ENCODE data around the gene ABCF2. TPM values are rescaled to one million over a fixed set of nuclear protein-coding genes. Genes with fewer than 3 reads are reported as not detected.

ABCF2 gene
- total RNA-seq, 2 donors from 2014 or later, result 25.6 to 38.3 TPM

DNA sequence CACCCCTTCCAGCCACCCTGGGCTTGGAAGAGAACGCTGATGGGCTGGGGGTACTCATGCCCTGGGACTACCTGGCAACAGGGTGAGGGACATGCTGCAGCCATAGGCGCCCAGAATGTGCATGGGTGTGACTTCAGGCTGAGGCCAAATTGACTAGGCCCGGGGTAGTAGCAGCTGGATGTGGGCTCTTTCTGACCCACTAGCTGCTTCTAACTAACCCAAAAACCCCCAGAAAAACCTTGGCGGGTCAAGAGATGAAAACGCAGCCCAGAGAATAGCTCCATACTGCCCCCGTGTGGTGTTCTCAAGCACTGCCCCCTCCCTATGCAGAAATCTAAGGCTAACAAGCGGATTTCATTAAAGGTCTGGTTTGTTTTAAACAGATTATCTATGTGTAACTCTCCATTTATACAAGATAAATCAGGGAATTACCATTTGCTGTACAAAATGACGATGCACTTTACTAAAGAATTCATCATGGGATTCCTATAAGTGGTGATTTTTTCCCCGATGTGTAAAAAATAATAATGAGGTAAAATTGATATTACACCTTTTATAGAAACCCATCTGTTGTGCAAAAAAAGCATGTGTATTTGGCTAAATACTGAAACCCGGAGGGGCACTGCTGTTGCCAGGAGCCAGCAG lies 17.3 kb upstream of the ABCF2 start:
- H3K27ac ChIP-seq, result no peak overlapping the region
- H3K9me3 ChIP-seq, result no peaks in the 10 kb centered on the region
- no peak overlapping the region for H3K9ac ChIP-seq (ENCODE audit: low read depth in 2 of 2, low read length in 2 of 2)
- no peak overlapping the region for H3K4me3 ChIP-seq
- H3K27me3 ChIP-seq, result peaks cover 32% of the 10 kb centered on the region
- TF ChIP-seq CTCF (IDR thresholded peaks at IDR 0.05), result peak; percentile 88
- no peaks in the 10 kb centered on the region for H3K36me3 ChIP-seq
- intact Hi-C loops (cut with DNase I), result loop anchor here (5.0 to 10.0 kb wide), 2 partner anchors 58 to 120 kb away; no protein-coding TSS in a partner anchor
- H3K4me1 ChIP-seq, result peaks cover 8% of the 10 kb centered on the region
- peak; percentile 57 for DNase-seq

GRCh38 chr7:151243408-151244195 lies 16.6 kb upstream of the ABCF2 start:
- Histone ChIP-seq H3K9me3 (no peaks in the 10 kb centered on the region), H3K4me1 (peaks cover 8% of the 10 kb centered on the region), H3K27me3 (peaks cover 32% of the 10 kb centered on the region), H3K27ac (no peak overlapping the region), H3K9ac (ENCODE audit: low read depth in 2 of 2, low read length in 2 of 2) (peak overlapping the region in 1 of 2 donors; percentile 9), H3K36me3 (no peaks in the 10 kb centered on the region), H3K4me3 (no peak overlapping the region)
- intact Hi-C loops (cut with DNase I), result loop anchor here (5.0 to 10.0 kb wide), 2 partner anchors 59 to 119 kb away; no protein-coding TSS in a partner anchor
- no peak for TF ChIP-seq CTCF (IDR thresholded peaks at IDR 0.05)
- no peak for DNase-seq

GRCh38 chr7:151243045-151243349 lies 16.0 kb upstream of the ABCF2 start:
- intact Hi-C loops (cut with DNase I), result loop anchor here (5.0 to 10.0 kb wide), 2 partner anchors 59 to 118 kb away; no protein-coding TSS in a partner anchor
- peaks cover 8% of the 10 kb centered on the region for H3K4me1 ChIP-seq
- H3K27ac ChIP-seq, result no peak overlapping the region
- H3K4me3 ChIP-seq, result no peak overlapping the region
- H3K36me3 ChIP-seq, result no peaks in the 10 kb centered on the region
- H3K9me3 ChIP-seq, result no peaks in the 10 kb centered on the region
- no peak for TF ChIP-seq CTCF (IDR thresholded peaks at IDR 0.05)
- H3K9ac ChIP-seq (ENCODE audit: low read depth in 2 of 2, low read length in 2 of 2), result peak overlapping the region in 1 of 2 donors; percentile 9
- DNase-seq, result no peak
- peaks cover 32% of the 10 kb centered on the region for H3K27me3 ChIP-seq

DNA sequence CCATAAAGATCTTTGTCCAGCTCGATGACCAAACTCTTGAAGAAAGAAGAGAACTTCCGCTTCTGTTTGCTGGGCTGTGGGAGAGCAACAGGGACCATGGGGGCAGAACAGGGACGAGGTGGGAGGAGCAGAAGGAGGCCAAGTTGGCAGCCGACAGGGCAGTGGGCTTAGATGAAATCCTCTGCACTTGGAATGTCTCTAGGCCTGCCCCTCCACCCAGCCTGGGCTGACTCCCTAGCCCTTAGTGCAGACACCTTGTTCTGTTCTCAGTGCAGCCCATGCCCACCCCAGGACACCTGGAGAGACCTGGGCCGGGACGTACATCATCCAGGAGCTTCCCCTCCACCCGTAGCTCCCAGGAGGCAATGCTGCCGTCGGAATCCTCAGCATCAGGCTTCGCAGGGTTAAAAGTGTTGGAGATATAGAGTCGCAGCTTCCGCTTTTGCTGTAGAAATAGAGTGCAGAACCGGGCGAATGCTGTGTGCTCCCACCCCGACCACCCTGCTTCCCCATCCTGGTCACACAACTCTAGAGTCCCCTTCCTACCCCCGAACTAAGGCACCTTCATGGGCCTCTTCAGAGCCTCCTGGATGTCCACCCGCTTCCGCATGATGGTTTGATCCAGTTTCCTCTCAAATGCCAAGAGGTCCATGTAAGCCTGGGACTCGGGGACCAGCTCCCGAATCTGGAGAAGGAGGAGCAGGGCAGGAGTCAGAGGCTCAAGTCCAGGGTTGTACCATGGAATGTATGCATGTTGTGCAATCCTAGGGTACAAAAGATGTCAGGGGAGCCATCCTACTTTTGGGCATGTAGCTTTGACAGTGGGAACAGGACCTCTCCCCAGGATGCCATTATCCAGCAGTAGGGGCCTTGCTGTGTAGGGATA lies 15.4 kb upstream of the ABCF2 start:
- TF ChIP-seq CTCF (IDR thresholded peaks at IDR 0.05), result no peak
- intact Hi-C loops (cut with DNase I), result loop anchor here (5.0 to 10.0 kb wide), 2 partner anchors 60 to 118 kb away; no protein-coding TSS in a partner anchor
- peaks cover 27% of the 10 kb centered on the region for H3K27me3 ChIP-seq
- no peak for DNase-seq
- peaks cover 8% of the 10 kb centered on the region for H3K4me1 ChIP-seq
- H3K9me3 ChIP-seq, result no peaks in the 10 kb centered on the region
- H3K9ac ChIP-seq (ENCODE audit: low read depth in 2 of 2, low read length in 2 of 2), result no peak overlapping the region
- no peak overlapping the region for H3K4me3 ChIP-seq
- H3K27ac ChIP-seq, result no peak overlapping the region
- no peaks in the 10 kb centered on the region for H3K36me3 ChIP-seq

DNA sequence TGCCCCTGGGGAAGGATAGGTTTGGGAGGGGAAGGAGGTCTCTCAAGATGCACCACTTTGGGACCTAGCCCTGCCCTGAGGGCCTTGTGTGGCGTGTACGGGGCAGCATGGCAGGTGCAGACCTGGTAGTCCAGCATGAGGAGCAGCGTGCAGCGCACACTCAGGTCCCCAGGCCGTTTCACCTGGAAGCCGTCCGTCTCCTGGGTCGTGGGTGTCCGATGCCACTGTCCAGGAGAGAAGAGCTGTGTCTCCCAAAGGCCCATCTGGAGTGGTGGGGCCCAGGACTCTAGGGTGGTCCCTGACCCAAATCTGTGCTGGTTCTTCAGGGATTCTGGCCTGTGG lies 14.7 kb upstream of the ABCF2 start:
- Histone ChIP-seq H3K27me3 (peaks cover 21% of the 10 kb centered on the region), H3K27ac (no peak overlapping the region), H3K4me3 (no peak overlapping the region), H3K4me1 (peaks cover 8% of the 10 kb centered on the region), H3K9ac (ENCODE audit: low read depth in 2 of 2, low read length in 2 of 2) (no peak overlapping the region), H3K9me3 (no peaks in the 10 kb centered on the region), H3K36me3 (no peaks in the 10 kb centered on the region)
- intact Hi-C loops (cut with DNase I), result loop anchor here (5.0 to 10.0 kb wide), 2 partner anchors 61 to 117 kb away; no protein-coding TSS in a partner anchor
- DNase-seq, result no peak
- no peak for TF ChIP-seq CTCF (IDR thresholded peaks at IDR 0.05)
